SK-N-SH treated with all-trans-retinoic acid at 6 μM for 48 hours (cell line): ENCODE results near the gene CTXN2.

Experiments
- ATAC-seq: fragments of 200-7000 bp; cut with Tn5 transposase; 3 replicates; pipeline ENCODE4 v1.9.1; 2020; ENCODE audit warnings: mild to moderate bottlenecking, moderate library complexity
- ARNTL ChIP-seq: fragments of 450-650 bp; formaldehyde crosslinking; IDR thresholded peaks from 2 replicates; pipeline ENCODE4 v1.5.0; 2020; ENCODE audit warnings: low read depth, mild to moderate bottlenecking, moderate library complexity, borderline replicate concordance
- BACH2 ChIP-seq: fragments of 250-450 bp; sonication (Bioruptor Pico); IDR thresholded peaks from 2 replicates; pipeline ENCODE4 v1.9.0; 2021; ENCODE audit warnings: mild to moderate bottlenecking, borderline replicate concordance
- CSDC2 ChIP-seq: fragments of 250-450 bp; sonication (Bioruptor Pico); IDR thresholded peaks from 2 replicates; pipeline ENCODE4 v1.5.0; 2020; ENCODE audit warnings: mild to moderate bottlenecking, moderate library complexity
- CSRNP3 ChIP-seq: fragments of 250-450 bp; sonication (Bioruptor Pico); IDR thresholded peaks from 2 replicates; pipeline ENCODE4 v1.5.1; 2021; ENCODE audit warnings: mild to moderate bottlenecking, moderate library complexity
- ESRRG ChIP-seq: fragments of 250-450 bp; sonication (Bioruptor Pico); IDR thresholded peaks from 2 replicates; pipeline ENCODE4 v1.6.1; 2021; ENCODE audit warnings: mild to moderate bottlenecking
- GLIS3 ChIP-seq: fragments of 250-450 bp; sonication (Bioruptor Pico); IDR thresholded peaks from 2 replicates; pipeline ENCODE4 v1.5.0; 2020; ENCODE audit warnings: mild to moderate bottlenecking, moderate library complexity
- ISL1 ChIP-seq: fragments of 250-450 bp; sonication (Bioruptor Pico); IDR thresholded peaks from 2 replicates; pipeline ENCODE4 v2.1.2; 2022; ENCODE audit warnings: mild to moderate bottlenecking, moderate library complexity
- OSR1 ChIP-seq: fragments of 250-450 bp; sonication (Bioruptor Pico); IDR thresholded peaks from 2 replicates; pipeline ENCODE4 v1.8.0; 2022; ENCODE audit warnings: moderate library complexity, mild to moderate bottlenecking, inconsistent platforms
- PATZ1 ChIP-seq: fragments of 250-450 bp; sonication (Bioruptor Pico); IDR thresholded peaks from 2 replicates; pipeline ENCODE4 v1.8.0; 2020; ENCODE audit warnings: mild to moderate bottlenecking, moderate library complexity, borderline replicate concordance
- RARB ChIP-seq: fragments of 250-450 bp; sonication (Bioruptor Pico); IDR thresholded peaks from 2 replicates; pipeline ENCODE4 v1.8.0; 2021; ENCODE audit warnings: mild to moderate bottlenecking, moderate library complexity
- SNAI2 ChIP-seq: fragments of 250-450 bp; sonication (Bioruptor Pico); IDR thresholded peaks from 2 replicates; pipeline ENCODE4 v1.5.0; 2020; ENCODE audit warnings: mild to moderate bottlenecking, moderate library complexity
- TCF4 ChIP-seq: fragments of 250-450 bp; sonication (Bioruptor Pico); IDR thresholded peaks from 2 replicates; pipeline ENCODE4 v1.8.0; 2021; ENCODE audit warnings: mild to moderate bottlenecking, moderate library complexity, borderline replicate concordance
- TOX ChIP-seq: fragments of 250-450 bp; sonication (Bioruptor Pico); IDR thresholded peaks from 2 replicates; pipeline ENCODE4 v1.8.0; 2021; ENCODE audit warnings: mild to moderate bottlenecking, moderate library complexity, borderline replicate concordance
- ZC3H10 ChIP-seq: fragments of 250-450 bp; sonication (Bioruptor Pico); IDR thresholded peaks from 2 replicates; pipeline ENCODE4 v1.5.1; 2021; ENCODE audit warnings: mild to moderate bottlenecking, moderate library complexity
- ZFP3 ChIP-seq: fragments of 250-450 bp; sonication (Bioruptor Pico); IDR thresholded peaks from 2 replicates; pipeline ENCODE4 v1.5.0; 2020; ENCODE audit warnings: mild to moderate bottlenecking, moderate library complexity
- ZFP30 ChIP-seq: fragments of 450-650 bp; formaldehyde crosslinking; IDR thresholded peaks from 2 replicates; pipeline ENCODE4 v1.5.0; 2022; ENCODE audit warnings: mild to moderate bottlenecking, moderate library complexity
- ZNF565 ChIP-seq: fragments of 450-650 bp; formaldehyde crosslinking; conservative IDR thresholded peaks from 2 replicates; pipeline ENCODE4 v1.5.0; 2020; ENCODE audit warnings: low read depth, mild to moderate bottlenecking, moderate library complexity
- ZNF70 ChIP-seq: fragments of 450-650 bp; formaldehyde crosslinking; IDR thresholded peaks from 2 replicates; pipeline ENCODE4 v1.5.0; 2020; ENCODE audit warnings: mild to moderate bottlenecking, moderate library complexity
- ZNF8 ChIP-seq: fragments of 450-650 bp; formaldehyde crosslinking; IDR thresholded peaks from 2 replicates; pipeline ENCODE4 v1.5.0; 2020; ENCODE audit warnings: mild to moderate bottlenecking, moderate library complexity
- TF ChIP-seq, protein P1 (sequence below): fragments of 250-450 bp; sonication (Bioruptor Pico); IDR thresholded peaks from 2 replicates; pipeline ENCODE4 v1.5.1; 2020; ENCODE audit warnings: low read depth, mild to moderate bottlenecking, moderate library complexity
- TF ChIP-seq, protein P2 (sequence below): fragments of 250-450 bp; sonication (Bioruptor Pico); IDR thresholded peaks from 2 replicates; pipeline ENCODE4 v1.5.0; 2020; ENCODE audit warnings: mild to moderate bottlenecking, moderate library complexity

CTXN2 gene

GRCh38 chr15:48176112-48176511, 15.4 kb upstream of the CTXN2 start (continued):
- TF ChIP-seq ZC3H10 (CRISPR knock-in tag): no peak
- TF ChIP-seq, protein P1, sequence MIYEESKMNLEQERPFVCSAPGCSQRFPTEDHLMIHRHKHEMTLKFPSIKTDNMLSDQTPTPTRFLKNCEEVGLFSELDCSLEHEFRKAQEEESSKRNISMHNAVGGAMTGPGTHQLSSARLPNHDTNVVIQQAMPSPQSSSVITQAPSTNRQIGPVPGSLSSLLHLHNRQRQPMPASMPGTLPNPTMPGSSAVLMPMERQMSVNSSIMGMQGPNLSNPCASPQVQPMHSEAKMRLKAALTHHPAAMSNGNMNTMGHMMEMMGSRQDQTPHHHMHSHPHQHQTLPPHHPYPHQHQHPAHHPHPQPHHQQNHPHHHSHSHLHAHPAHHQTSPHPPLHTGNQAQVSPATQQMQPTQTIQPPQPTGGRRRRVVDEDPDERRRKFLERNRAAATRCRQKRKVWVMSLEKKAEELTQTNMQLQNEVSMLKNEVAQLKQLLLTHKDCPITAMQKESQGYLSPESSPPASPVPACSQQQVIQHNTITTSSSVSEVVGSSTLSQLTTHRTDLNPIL (CRISPR knock-in tag): no peak

DNA sequence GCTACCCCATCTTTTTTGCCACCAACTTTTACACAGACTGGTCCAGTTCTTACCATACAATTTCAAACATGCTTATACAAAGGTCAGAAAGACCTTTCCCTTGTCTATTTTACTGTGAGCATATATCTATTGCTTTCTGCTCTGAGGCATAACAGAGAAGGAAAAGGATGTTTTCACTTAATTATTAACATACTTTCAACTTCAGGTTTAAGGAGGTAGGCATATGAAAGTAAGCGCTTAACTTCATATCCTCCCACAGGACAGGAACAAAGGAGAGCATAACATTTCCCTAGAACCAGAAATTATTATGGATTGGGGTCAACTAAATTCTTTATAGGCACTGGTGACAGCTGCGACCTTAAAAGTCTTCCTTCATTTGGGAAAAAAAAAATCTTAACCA, 14.5 kb upstream of the CTXN2 start:
- no peak; the same call in 1 of the 3 replicates for ATAC-seq
- TF ChIP-seq ISL1 (CRISPR knock-in tag) (no peak), CSDC2 (CRISPR knock-in tag) (no peak), ESRRG (CRISPR knock-in tag) (no peak), BACH2 (CRISPR knock-in tag) (no peak), PATZ1 (CRISPR knock-in tag) (no peak), ZNF70 (CRISPR knock-in tag) (no peak), ZFP3 (no peak), ARNTL (CRISPR knock-in tag) (no peak), ZNF8 (CRISPR knock-in tag) (no peak), RARB (no peak), SNAI2 (CRISPR knock-in tag) (no peak), ZFP30 (no peak), CSRNP3 (no peak), TCF4 (CRISPR knock-in tag) (no peak), GLIS3 (CRISPR knock-in tag) (no peak), TOX (CRISPR knock-in tag) (no peak)
- TF ChIP-seq, protein P2, sequence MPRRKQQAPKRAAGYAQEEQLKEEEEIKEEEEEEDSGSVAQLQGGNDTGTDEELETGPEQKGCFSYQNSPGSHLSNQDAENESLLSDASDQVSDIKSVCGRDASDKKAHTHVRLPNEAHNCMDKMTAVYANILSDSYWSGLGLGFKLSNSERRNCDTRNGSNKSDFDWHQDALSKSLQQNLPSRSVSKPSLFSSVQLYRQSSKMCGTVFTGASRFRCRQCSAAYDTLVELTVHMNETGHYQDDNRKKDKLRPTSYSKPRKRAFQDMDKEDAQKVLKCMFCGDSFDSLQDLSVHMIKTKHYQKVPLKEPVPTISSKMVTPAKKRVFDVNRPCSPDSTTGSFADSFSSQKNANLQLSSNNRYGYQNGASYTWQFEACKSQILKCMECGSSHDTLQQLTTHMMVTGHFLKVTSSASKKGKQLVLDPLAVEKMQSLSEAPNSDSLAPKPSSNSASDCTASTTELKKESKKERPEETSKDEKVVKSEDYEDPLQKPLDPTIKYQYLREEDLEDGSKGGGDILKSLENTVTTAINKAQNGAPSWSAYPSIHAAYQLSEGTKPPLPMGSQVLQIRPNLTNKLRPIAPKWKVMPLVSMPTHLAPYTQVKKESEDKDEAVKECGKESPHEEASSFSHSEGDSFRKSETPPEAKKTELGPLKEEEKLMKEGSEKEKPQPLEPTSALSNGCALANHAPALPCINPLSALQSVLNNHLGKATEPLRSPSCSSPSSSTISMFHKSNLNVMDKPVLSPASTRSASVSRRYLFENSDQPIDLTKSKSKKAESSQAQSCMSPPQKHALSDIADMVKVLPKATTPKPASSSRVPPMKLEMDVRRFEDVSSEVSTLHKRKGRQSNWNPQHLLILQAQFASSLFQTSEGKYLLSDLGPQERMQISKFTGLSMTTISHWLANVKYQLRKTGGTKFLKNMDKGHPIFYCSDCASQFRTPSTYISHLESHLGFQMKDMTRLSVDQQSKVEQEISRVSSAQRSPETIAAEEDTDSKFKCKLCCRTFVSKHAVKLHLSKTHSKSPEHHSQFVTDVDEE (CRISPR knock-in tag): no peak

GRCh38 chr15:48177383-48177765, 14.1 kb upstream of the CTXN2 start:
- peak; percentile 89 for ATAC-seq

More at GRCh38 chr15:48177383-48177765, 14.1 kb upstream of the CTXN2 start:
- TF ChIP-seq BACH2 (CRISPR knock-in tag): no peak
- TF ChIP-seq GLIS3 (CRISPR knock-in tag): no peak
- no peak for TF ChIP-seq PATZ1 (CRISPR knock-in tag)
- no peak; the same call in 1 of the 2 replicates for TF ChIP-seq SNAI2 (CRISPR knock-in tag)
- TF ChIP-seq ZNF565 (CRISPR knock-in tag): 0 out of 2 replicates have a peak, but pooled peaks have one; percentile 24
- no peak for TF ChIP-seq ESRRG (CRISPR knock-in tag)
- TF ChIP-seq, protein P1 (CRISPR knock-in tag): peak; percentile 61; the same call in 1 of the 2 replicates
- TF ChIP-seq ZNF8 (CRISPR knock-in tag): 0 out of 2 replicates have a peak, but pooled peaks have one; percentile 30
- TF ChIP-seq ZFP3: no peak
- TF ChIP-seq OSR1 (CRISPR knock-in tag): no peak
- TF ChIP-seq TOX (CRISPR knock-in tag): no peak
- TF ChIP-seq ARNTL (CRISPR knock-in tag): no peak
